H1 (cell line): Measurements from ENCODE around the gene KCNQ1. TPM values are rescaled to one million over a fixed set of nuclear protein-coding genes. Genes with fewer than 3 reads are reported as not detected.

Experiments used
- CTCF ChIA-PET: fragments of 300-600 bp; sonication (Branson Sonifier 250); formaldehyde crosslinking; loops from one replicate; lab custom pipeline; 2021; ENCODE audit not compliant: partially characterized antibody; lab: Charles Lee
- POLR2A ChIA-PET: fragments of 300-600 bp; sonication (Branson Sonifier 250); formaldehyde crosslinking; loops from one replicate; lab custom pipeline; 2021; ENCODE audit warnings: inconsistent platforms; ENCODE audit not compliant: partially characterized antibody; lab: Charles Lee
- DNase-seq, 2 experiments: peaks; one replicate each; pipeline versions ENCODE4 v3.0.0 to v3.0.0-alpha.2; 2010 to 2022; ENCODE audit warnings: low spot score in 2 of 2, low read depth in 1 of 2, mixed read lengths in 1 of 2
- FAIRE-seq: peaks from 2 replicates; lab custom pipeline; 2011; peaks lifted over from hg19 to GRCh38; lab: Jason Lieb, UNC
- H2AFZ ChIP-seq: 2 replicates; pipeline ENCODE4 v1.8.1; 2012; ENCODE audit warnings: low read length, inconsistent platforms
- H2AK5ac ChIP-seq: 2 replicates; pipeline ENCODE4 v1.6.1; 2013; ENCODE audit warnings: low read depth, low read length
- H2BK120ac ChIP-seq: replicated peaks from 2 replicates; pipeline ENCODE3; 2013; ENCODE audit warnings: low read depth, low read length, inconsistent platforms
- H2BK12ac ChIP-seq: 2 replicates; pipeline ENCODE4 v1.6.1; 2013; ENCODE audit warnings: low read depth, low read length
- H2BK15ac ChIP-seq: 2 replicates; pipeline ENCODE4 v1.6.1; 2013; ENCODE audit warnings: low read length
- H2BK20ac ChIP-seq: 2 replicates; pipeline ENCODE4 v1.6.1; 2013; ENCODE audit warnings: low read length
- H2BK5ac ChIP-seq: 2 replicates; pipeline ENCODE4 v1.6.1; 2013; ENCODE audit warnings: low read depth, low read length
- H3K14ac ChIP-seq: 2 replicates; pipeline ENCODE4 v1.6.1; 2013; ENCODE audit warnings: inconsistent platforms; ENCODE audit not compliant: insufficient read length
- H3K18ac ChIP-seq: 2 replicates; pipeline ENCODE4 v1.6.1; 2013; ENCODE audit warnings: low read length; ENCODE audit errors: extremely low read depth
- H3K23ac ChIP-seq: 2 replicates; pipeline ENCODE4 v1.6.1; 2013; ENCODE audit warnings: inconsistent platforms; ENCODE audit not compliant: insufficient read length
- H3K23me2 ChIP-seq: 2 replicates; pipeline ENCODE4 v1.6.1; 2013; ENCODE audit warnings: low read depth, low read length
- H3K27ac ChIP-seq: 2 replicates; pipeline ENCODE4 v1.6.1; 2011; ENCODE audit warnings: low read depth, low read length, inconsistent platforms
- H3K27me3 ChIP-seq, 4 experiments: replicated peaks in 1 of 4; 1 replicate in 1 of 4; 2 replicates in 3 of 4; pipeline versions ENCODE4 v1.6.1 to v1.8.1; 2011 to 2013; ENCODE audit warnings: low read length in 3 of 4, mild to moderate bottlenecking in 3 of 4, inconsistent platforms in 2 of 4, mixed read lengths in 2 of 4, moderate library complexity in 1 of 4; ENCODE audit not compliant: control insufficient read depth in 3 of 4, insufficient read depth in 3 of 4; ENCODE audit errors: extremely low read depth in 1 of 4
- H3K36me3 ChIP-seq, 4 experiments: 2 replicates each; pipeline versions ENCODE4 v1.6.1 to v1.8.1; 2011 to 2013; ENCODE audit warnings: mild to moderate bottlenecking in 4 of 4, low read length in 3 of 4, moderate library complexity in 2 of 4, control low read depth in 1 of 4, inconsistent platforms in 1 of 4; ENCODE audit not compliant: insufficient read depth in 4 of 4, control insufficient read depth in 2 of 4
- H3K4ac ChIP-seq: replicated peaks from 2 replicates; pipeline ENCODE3; 2013; ENCODE audit warnings: low read length, low read depth, mixed read lengths, inconsistent platforms; ENCODE audit not compliant: insufficient read length
- H3K4me1 ChIP-seq, 4 experiments: replicated peaks in 1 of 4; 1 replicate in 1 of 4; 2 replicates in 3 of 4; pipeline versions ENCODE4 v1.6.1 to v1.8.1; 2011 to 2013; ENCODE audit warnings: low read length in 3 of 4, inconsistent platforms in 2 of 4, mixed read lengths in 1 of 4; ENCODE audit not compliant: insufficient read depth in 4 of 4, control insufficient read depth in 3 of 4
- H3K4me2 ChIP-seq, 2 experiments: 2 replicates each; pipeline versions ENCODE4 v1.6.1 to v1.8.1; 2011 to 2013; ENCODE audit warnings: low read depth in 2 of 2, low read length in 2 of 2, control low read depth in 1 of 2, inconsistent platforms in 1 of 2, mild to moderate bottlenecking in 1 of 2; ENCODE audit not compliant: insufficient read depth in 1 of 2
- H3K4me3 ChIP-seq, 4 experiments: fragments of 200-600, 300-600 bp in 1 of 4; sonication (generic), shearing (Covaris generic), sonication (Bioruptor Twin) in 1 of 4; 2 replicates each; pipeline versions ENCODE4 v1.5.1 to v1.8.1; 2011 to 2016; ENCODE audit warnings: low read length in 4 of 4, low read depth in 3 of 4, control low read depth in 2 of 4, inconsistent platforms in 2 of 4, mild to moderate bottlenecking in 2 of 4, mixed read lengths in 1 of 4, moderate library complexity in 1 of 4; ENCODE audit not compliant: insufficient read depth in 2 of 4; ENCODE audit errors: extremely low read depth in 1 of 4
- H3K56ac ChIP-seq: replicated peaks from 2 replicates; pipeline ENCODE3; 2013; ENCODE audit warnings: low read depth, mild to moderate bottlenecking, mixed read lengths, low read length, inconsistent platforms; ENCODE audit not compliant: insufficient read length
- H3K79me1 ChIP-seq: 2 replicates; pipeline ENCODE4 v1.6.1; 2013; ENCODE audit warnings: low read depth, low read length, control low read depth
- H3K79me2 ChIP-seq, 2 experiments: 2 replicates each; pipeline versions ENCODE4 v1.6.1 to v1.8.1; 2012 to 2013; ENCODE audit warnings: low read length in 2 of 2, mild to moderate bottlenecking in 2 of 2, inconsistent platforms in 1 of 2; ENCODE audit not compliant: insufficient read depth in 2 of 2, control insufficient read depth in 1 of 2
- H3K9ac ChIP-seq, 4 experiments: replicated peaks in 1 of 4; 1 replicate in 1 of 4; 2 replicates in 3 of 4; pipeline versions ENCODE4 v1.6.1 to v1.8.1; 2011 to 2013; ENCODE audit warnings: low read depth in 3 of 4, low read length in 3 of 4, control low read depth in 2 of 4, mild to moderate bottlenecking in 2 of 4, moderate library complexity in 2 of 4, inconsistent platforms in 1 of 4; ENCODE audit errors: extremely low read depth in 1 of 4
- H3K9me3 ChIP-seq, 2 experiments: 2 replicates each; pipeline versions ENCODE4 v1.6.1 to v1.8.1; 2012 to 2013; ENCODE audit warnings: mild to moderate bottlenecking in 2 of 2, moderate library complexity in 2 of 2, control low read depth in 1 of 2, inconsistent platforms in 1 of 2, low read depth in 1 of 2, low read length in 1 of 2, mixed read lengths in 1 of 2; ENCODE audit not compliant: insufficient read depth in 2 of 2
- H4K20me1 ChIP-seq, 2 experiments: replicated peaks in 1 of 2; 2 replicates each; pipeline versions ENCODE3 to v1.8.1; 2011 to 2013; ENCODE audit warnings: inconsistent platforms in 2 of 2, low read length in 2 of 2, mild to moderate bottlenecking in 1 of 2; ENCODE audit not compliant: insufficient read depth in 2 of 2, control insufficient read depth in 1 of 2
- H4K5ac ChIP-seq: 2 replicates; pipeline ENCODE4 v1.6.1; 2013; ENCODE audit warnings: low read length, low read depth, mixed read lengths, inconsistent platforms; ENCODE audit not compliant: insufficient read length
- H4K8ac ChIP-seq: 2 replicates; pipeline ENCODE4 v1.8.0; 2013; ENCODE audit warnings: mild to moderate bottlenecking, moderate library complexity, low read length, inconsistent platforms; ENCODE audit not compliant: insufficient read depth; ENCODE audit errors: extremely low read depth
- H4K91ac ChIP-seq: replicated peaks from 2 replicates; pipeline ENCODE3; 2013; ENCODE audit warnings: low read length, mixed read lengths, inconsistent platforms; ENCODE audit not compliant: insufficient read length
- EGR1 ChIP-seq: IDR thresholded peaks from 2 replicates; pipeline ENCODE4 v1.6.1; 2011; ENCODE audit warnings: low read depth, low read length, borderline replicate concordance
- SP1 ChIP-seq: IDR thresholded peaks from 2 replicates; pipeline ENCODE4 v1.6.1; 2011; ENCODE audit warnings: low read depth, low read length
- WGBS, 2 experiments: shearing (Covaris generic) in 1 of 2; methylation state at CpG; one replicate each; pipeline versions ENCODE4 v1.1.6 to v1.1.7; 2013 to 2015; ENCODE audit warnings: low lambda C conversion rate in 2 of 2, mixed read lengths in 2 of 2, inconsistent platforms in 1 of 2, low coverage in 1 of 2, missing lambda C conversion rate in 1 of 2; ENCODE audit not compliant: insufficient replicate concordance in 2 of 2, insufficient coverage in 1 of 2, insufficient read length in 1 of 2; ENCODE audit errors: extremely low coverage in 1 of 2, missing lambda C conversion rate in 1 of 2; 5-methylcytosine and 5-hydroxymethylcytosine counted together
- polyA plus RNA-seq, 7 experiments: library from polyadenylated mRNA; depleted of rRNA in 3 of 7; stranded (reverse) in 5 of 7; unstranded in 2 of 7; fragments of >200 nt in 5 of 7; fragments of 200-250 nt in 2 of 7; gene quantifications; 1 replicate in 5 of 7; 2 replicates in 1 of 7; 4 replicates in 1 of 7; pipeline versions ENCODE4 v1.2.1 to v1.2.3, GENCODE V29; 2011 to 2013; ENCODE audit warnings: missing spikeins in 2 of 7, mixed read lengths in 2 of 7
- total RNA-seq: library from RNA; stranded (reverse); fragmentation: NEBNext Ultra II Directional; extraction: Animal tissue kit (Norgen Biotek cat#: 25700); gene quantifications from 2 replicates; pipeline ENCODE4 v1.2.1, GENCODE V29; 2021

The KCNQ1 gene
- total and polyA plus RNA-seq, 2 of the 8 experiments (the other 6 are each of a cell fraction or from before 2014, with no cell fraction given) = 1.9 to 2.0 TPM

DNA sequence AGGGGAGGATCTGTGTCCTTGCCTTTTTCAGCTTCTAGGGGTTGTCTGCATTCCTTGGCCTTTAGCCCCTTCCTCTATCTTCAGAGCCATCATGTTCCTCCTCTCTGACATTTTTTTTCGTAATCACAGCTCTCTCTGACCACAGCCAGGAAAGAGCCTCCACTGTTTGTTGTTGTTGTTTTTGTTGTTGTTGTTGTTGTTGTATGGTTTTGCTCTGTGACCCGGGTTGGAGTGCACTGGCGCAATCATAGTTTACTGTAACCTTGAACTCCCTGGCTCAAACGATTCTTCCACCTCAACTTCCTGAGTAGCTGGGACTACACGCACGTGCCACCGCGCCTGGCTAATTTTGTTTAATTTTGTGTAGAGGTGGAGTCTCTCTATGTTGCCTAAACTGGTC is 310.3 kb downstream of the KCNQ1 start:
- H3K79me1 ChIP-seq = no peaks in the 10 kb centered on the region; the same call in 1 of the 2 replicates
- no peaks in the 10 kb centered on the region for H3K36me3 ChIP-seq
- no peaks in the 10 kb centered on the region for H3K4me1 ChIP-seq
- DNase-seq = no peak
- no peak overlapping the region for H3K18ac ChIP-seq
- no peak overlapping the region for H4K91ac ChIP-seq
- ChIA-PET CTCF (no interaction called here), POLR2A (interaction anchor here (1.0 kb wide), 1 partner anchor 33 kb away, joined by 3 read pairs; no protein-coding TSS in a partner anchor)
- no peak overlapping the region for H2BK15ac ChIP-seq
- H2BK20ac ChIP-seq = no peak overlapping the region
- H2BK120ac ChIP-seq = no peak overlapping the region
- no peak overlapping the region for H4K5ac ChIP-seq
- no peak overlapping the region for H3K9ac ChIP-seq
- H4K20me1 ChIP-seq = no peaks in the 10 kb centered on the region
- no peaks in the 10 kb centered on the region for H3K23me2 ChIP-seq
- H3K56ac ChIP-seq = no peak overlapping the region
- no peak for FAIRE-seq
- H2AK5ac ChIP-seq = no peak overlapping the region
- H3K4ac ChIP-seq = no peak overlapping the region
- no peak overlapping the region for H3K27ac ChIP-seq
- no peak overlapping the region for H2BK5ac ChIP-seq
- H3K14ac ChIP-seq = no peak overlapping the region
- no peak overlapping the region for H2AFZ ChIP-seq
- H4K8ac ChIP-seq = no peak overlapping the region
- no peak overlapping the region for H3K23ac ChIP-seq
- no peaks in the 10 kb centered on the region for H3K79me2 ChIP-seq
- 93% methylated on average over 8 of the region's 8 CpGs; no CpG with 5 or more reads in 1 of the 2 experiments for WGBS, 2 experiments
- H3K4me3 ChIP-seq = no peak overlapping the region
- no peak overlapping the region for H3K4me2 ChIP-seq
- no peak overlapping the region for H2BK12ac ChIP-seq
- H3K27me3 ChIP-seq = peaks cover 0 to 48% (median 32%) of the 10 kb centered on the region in 4 experiments; a peak in 6 of 7 replicates
- H3K9me3 ChIP-seq = peaks cover 0 to 2% of the 10 kb centered on the region in 2 experiments; a peak in 2 of 4 replicates
- TF ChIP-seq EGR1 = no peak
- no peak for TF ChIP-seq SP1
